Vagina (tissue), 2 donors: ENCODE measurements around the gene UTRN. TPM values are rescaled to one million over a fixed set of nuclear protein-coding genes. Genes with fewer than 3 reads are reported as not detected.

ENCODE experiments used
- DNase-seq, 2 donors: peaks; one replicate each; pipeline ENCODE4 v3.0.0-alpha.2; 2017; ENCODE audit errors: extremely low spot score in 2 of 2
- H3K27ac ChIP-seq: fragments of 200-600 bp; sonication (generic); one replicate; pipeline ENCODE4 v1.5.1; 2019
- H3K27me3 ChIP-seq: fragments of 200-600 bp; sonication (generic); one replicate; pipeline ENCODE4 v1.5.1; 2019
- H3K36me3 ChIP-seq, 2 donors: fragments of 200-600 bp; sonication (generic); one replicate each; pipeline ENCODE4 v1.5.1; 2017 to 2019
- H3K4me1 ChIP-seq: fragments of 200-600 bp; sonication (generic); one replicate; pipeline ENCODE4 v1.5.1; 2019
- H3K4me3 ChIP-seq, 2 donors: fragments of 200-600 bp; sonication (generic); 1 replicate in 1 of 2; 2 replicates in 1 of 2; pipeline ENCODE4 v1.5.1; 2016 to 2019
- H3K9me3 ChIP-seq: fragments of 200-600 bp; sonication (generic); one replicate; pipeline ENCODE4 v1.5.1; 2019
- CTCF ChIP-seq, 3 experiments: fragments of 450-650 bp in 2 of 3; fragments of 200-600 bp in 1 of 3; sonication (generic) in 1 of 3; IDR thresholded peaks; one replicate each; pipeline ENCODE4 v1.5.1; 2017 to 2019; ENCODE audit warnings: antibody characterized with exemption in 3 of 3, mild to moderate bottlenecking in 2 of 3, moderate library complexity in 2 of 3
- POLR2A ChIP-seq, 2 donors: fragments of 450-650 bp; IDR thresholded peaks; one replicate each; pipeline ENCODE4 v1.6.1; 2017; ENCODE audit warnings: antibody characterized with exemption in 2 of 2, mild to moderate bottlenecking in 2 of 2, moderate library complexity in 2 of 2
- POLR2AphosphoS5 ChIP-seq, 2 donors: sonication (generic); formaldehyde crosslinking; IDR thresholded peaks; one replicate each; pipeline ENCODE4 v1.9.0; 2017; ENCODE audit warnings: antibody characterized with exemption in 2 of 2, mild to moderate bottlenecking in 2 of 2, low read depth in 1 of 2; ENCODE audit not compliant: insufficient read depth in 1 of 2
- intact Hi-C: fragments of 100-400 bp; cut with DNase I; formaldehyde crosslinking; loops from one replicate; pipeline ENCODE4 v1.15.1; 2023
- total RNA-seq: library from RNA; depleted of rRNA; stranded (reverse); fragments of >200 nt; gene quantifications from one replicate; pipeline ENCODE4 v1.2.3, GENCODE V29; 2016

UTRN gene
- total RNA-seq, 1 donor from 2014 or later = 160 TPM

GRCh38 chr6:144310765-144311164 is 25.6 kb downstream of the UTRN start:
- no peaks in the 10 kb centered on the region for H3K9me3 ChIP-seq
- H3K4me1 ChIP-seq = peaks cover 39% of the 10 kb centered on the region
- no peak for TF ChIP-seq POLR2AphosphoS5 (IDR thresholded peaks at IDR 0.05; ENCODE audit: insufficient read depth in 1 of 2, low read depth in 1 of 2)
- TF ChIP-seq CTCF (IDR thresholded peaks at IDR 0.05) = no peak
- TF ChIP-seq POLR2A (IDR thresholded peaks at IDR 0.05) = no peak
- H3K36me3 ChIP-seq = no peaks in the 10 kb centered on the region
- H3K4me3 ChIP-seq = no peak overlapping the region
- H3K27me3 ChIP-seq = no peaks in the 10 kb centered on the region
- intact Hi-C loops = no loop called here
- no peak overlapping the region for H3K27ac ChIP-seq
- DNase-seq = no peak

- intact Hi-C loops = no loop called here
- no peaks in the 10 kb centered on the region for H3K9me3 ChIP-seq
- no peaks in the 10 kb centered on the region for H3K36me3 ChIP-seq
- H3K27ac ChIP-seq = no peak overlapping the region
- H3K4me1 ChIP-seq = peaks cover 39% of the 10 kb centered on the region
- no peak overlapping the region for H3K4me3 ChIP-seq
- no peak for DNase-seq
- no peaks in the 10 kb centered on the region for H3K27me3 ChIP-seq
- TF ChIP-seq POLR2AphosphoS5 (IDR thresholded peaks at IDR 0.05; ENCODE audit: insufficient read depth in 1 of 2, low read depth in 1 of 2) = no peak
- TF ChIP-seq POLR2A (IDR thresholded peaks at IDR 0.05) = no peak
- TF ChIP-seq CTCF (IDR thresholded peaks at IDR 0.05) = no peak
Measured at GRCh38 chr6:144311361-144311760, 26.2 kb downstream of the UTRN start.

- H3K4me3 ChIP-seq = no peak overlapping the region
- TF ChIP-seq POLR2AphosphoS5 (IDR thresholded peaks at IDR 0.05; ENCODE audit: insufficient read depth in 1 of 2, low read depth in 1 of 2) (peak in 1 of 2 donors; percentile 32), POLR2A (IDR thresholded peaks at IDR 0.05) (no peak)
- peak overlapping the region; percentile 47 for H3K27ac ChIP-seq
- H3K9me3 ChIP-seq = no peaks in the 10 kb centered on the region
- intact Hi-C loops = no loop called here
- DNase-seq = no peak
- no peaks in the 10 kb centered on the region for H3K27me3 ChIP-seq
- H3K36me3 ChIP-seq = no peaks in the 10 kb centered on the region
- peaks cover 39% of the 10 kb centered on the region for H3K4me1 ChIP-seq
Measured at GRCh38 chr6:144314003-144314485, 28.9 kb downstream of the UTRN start.

DNA sequence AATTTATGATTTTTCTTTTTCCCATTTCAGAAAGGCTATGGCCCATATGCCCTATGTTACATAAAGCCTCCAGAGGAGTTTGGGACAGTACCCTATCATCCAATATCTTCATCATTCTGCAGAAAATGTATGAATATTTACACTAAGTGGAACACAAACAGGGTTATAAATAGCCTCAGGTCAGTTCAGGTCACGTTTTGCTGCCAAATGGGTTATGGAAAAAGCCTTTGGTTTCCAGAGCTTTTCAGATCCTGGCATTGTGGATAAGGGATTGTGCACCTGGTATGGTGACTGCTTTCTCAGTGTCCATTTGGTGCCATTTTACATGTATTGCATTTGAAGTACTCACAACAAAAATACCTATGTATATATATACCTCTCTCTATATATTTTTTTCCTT is 29.4 kb downstream of the UTRN start:
- TF ChIP-seq POLR2A (IDR thresholded peaks at IDR 0.05) = no peak
- no peak for TF ChIP-seq POLR2AphosphoS5 (IDR thresholded peaks at IDR 0.05; ENCODE audit: insufficient read depth in 1 of 2, low read depth in 1 of 2)
- no peak for TF ChIP-seq CTCF (IDR thresholded peaks at IDR 0.05)
- H3K4me3 ChIP-seq = no peak overlapping the region
- no peak for DNase-seq
- H3K36me3 ChIP-seq = no peaks in the 10 kb centered on the region
- H3K9me3 ChIP-seq = no peaks in the 10 kb centered on the region
- intact Hi-C loops = no loop called here
- no peaks in the 10 kb centered on the region for H3K27me3 ChIP-seq
- peaks cover 39% of the 10 kb centered on the region for H3K4me1 ChIP-seq
- peak overlapping the region; percentile 47 for H3K27ac ChIP-seq

GRCh38 chr6:144315226-144315980 is 30.3 kb downstream of the UTRN start:
- intact Hi-C loops = no loop called here
- DNase-seq = no peak
- peak overlapping the region; percentile 47 for H3K27ac ChIP-seq
- H3K4me3 ChIP-seq = no peak overlapping the region
- peaks cover 35% of the 10 kb centered on the region for H3K4me1 ChIP-seq
- no peak for TF ChIP-seq POLR2A (IDR thresholded peaks at IDR 0.05)
- TF ChIP-seq POLR2AphosphoS5 (IDR thresholded peaks at IDR 0.05; ENCODE audit: insufficient read depth in 1 of 2, low read depth in 1 of 2) = no peak
- no peak for TF ChIP-seq CTCF (IDR thresholded peaks at IDR 0.05)
- no peaks in the 10 kb centered on the region for H3K9me3 ChIP-seq
- no peaks in the 10 kb centered on the region for H3K27me3 ChIP-seq
- H3K36me3 ChIP-seq = no peaks in the 10 kb centered on the region
